SJCRH30 (cell line): ENCODE results near the gene SGTA. TPM values are rescaled to one million over a fixed set of nuclear protein-coding genes. Genes with fewer than 3 reads are reported as not detected.
"Not testable (repeated sequence)": the region's sequence is repeated elsewhere in the genome, so short reads cannot be mapped to it uniquely, and the experiment has no call there.

Experiments
- DNase-seq, 2 experiments: peaks; one replicate each; pipeline ENCODE4 v3.0.0-alpha.2; 2015 to 2020
- H3K27ac ChIP-seq: fragments of 250-450 bp; sonication (Bioruptor Pico); 2 replicates; pipeline ENCODE4 v1.5.1; 2020; ENCODE audit warnings: mild to moderate bottlenecking, moderate library complexity
- H3K27me3 ChIP-seq: fragments of 250-450 bp; sonication (Bioruptor Pico); 2 replicates; pipeline ENCODE4 v1.5.1; 2020; ENCODE audit warnings: mild to moderate bottlenecking, moderate library complexity
- H3K36me3 ChIP-seq: fragments of 250-450 bp; sonication (Bioruptor Pico); 2 replicates; pipeline ENCODE4 v1.5.1; 2020; ENCODE audit warnings: mild to moderate bottlenecking, moderate library complexity
- H3K4me1 ChIP-seq: fragments of 250-450 bp; sonication (Bioruptor Pico); 2 replicates; pipeline ENCODE4 v1.5.1; 2020; ENCODE audit warnings: mild to moderate bottlenecking, moderate library complexity
- H3K4me3 ChIP-seq: fragments of 250-450 bp; sonication (Bioruptor Pico); 2 replicates; pipeline ENCODE4 v1.5.1; 2020; ENCODE audit warnings: mild to moderate bottlenecking, moderate library complexity
- H3K9me3 ChIP-seq: fragments of 250-450 bp; sonication (Bioruptor Pico); replicated peaks from 2 replicates; pipeline ENCODE4 v1.5.1; 2020; ENCODE audit warnings: mild to moderate bottlenecking, moderate library complexity
- total RNA-seq: library from RNA; depleted of rRNA; stranded (reverse); fragments of >200 nt; shearing (Covaris generic); gene quantifications from 2 replicates; pipeline ENCODE4 v1.2.3, GENCODE V29; 2014; rRNA removed

Gene SGTA
- total RNA-seq, 1 experiment from 2014 or later = 103 TPM

DNA sequence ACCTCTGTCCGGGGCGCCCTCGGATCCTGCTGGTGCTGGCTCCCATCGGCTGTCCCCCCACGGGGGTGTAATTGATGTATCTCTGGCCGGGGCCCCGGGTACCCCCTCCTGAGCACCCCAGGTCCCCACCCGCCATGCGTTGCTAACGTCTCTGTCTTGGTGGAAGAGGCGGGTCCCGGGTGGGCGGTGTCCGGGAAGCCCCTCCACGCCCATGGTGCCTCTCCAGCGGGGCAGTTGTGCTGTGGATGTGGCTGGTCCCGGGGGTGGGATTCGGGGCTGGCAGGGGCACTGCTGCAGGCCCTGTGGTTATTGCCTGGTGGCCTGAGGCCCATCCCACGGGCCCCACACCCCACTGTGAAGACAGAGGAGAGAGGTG, 66.8 kb downstream of the SGTA start:
- H3K9me3 ChIP-seq = peaks cover 5% of the 10 kb centered on the region; the same call in 1 of the 2 replicates
- H3K27ac ChIP-seq = no peak overlapping the region
- no peaks in the 10 kb centered on the region for H3K36me3 ChIP-seq
- no peaks in the 10 kb centered on the region for H3K4me1 ChIP-seq
- H3K4me3 ChIP-seq = no peak overlapping the region
- DNase-seq = no peak
- no peaks in the 10 kb centered on the region for H3K27me3 ChIP-seq

DNA sequence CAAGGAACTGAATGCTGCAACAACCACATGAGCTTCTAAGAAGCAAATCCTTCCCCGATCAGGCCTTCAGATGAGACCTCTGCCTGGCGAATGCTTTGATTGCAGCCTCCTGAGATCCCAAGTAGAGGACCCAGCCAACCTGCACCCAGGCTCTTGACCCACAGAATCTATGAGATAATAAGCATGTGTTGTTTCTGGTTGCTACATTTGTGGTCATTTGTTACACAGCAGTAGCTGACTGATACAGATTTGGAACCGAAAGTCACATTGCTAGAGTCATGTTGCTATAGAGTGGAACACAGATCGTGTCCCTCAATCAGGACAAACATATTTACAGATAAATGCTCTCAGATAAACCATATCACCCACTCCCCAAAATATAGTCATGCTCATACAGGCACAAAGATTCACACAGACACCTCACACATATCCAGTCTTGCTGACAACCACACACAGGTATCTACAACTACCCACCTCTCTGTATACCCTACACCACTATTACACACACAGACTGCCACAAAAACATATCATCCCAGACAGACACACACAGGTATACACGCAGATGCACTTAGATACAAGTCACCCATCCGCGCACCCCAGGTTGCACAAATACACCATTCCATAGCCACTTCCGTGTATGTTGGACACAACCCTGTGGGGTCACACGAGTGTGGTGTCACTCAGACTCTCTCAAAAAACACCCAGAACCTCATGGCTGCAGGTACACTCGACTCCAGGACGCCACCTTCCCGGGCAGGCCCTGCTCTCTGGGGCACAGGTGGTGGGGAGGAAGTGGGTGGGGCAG, 67.4 kb downstream of the SGTA start:
- H3K4me1 ChIP-seq = no peaks in the 10 kb centered on the region
- no peak overlapping the region for H3K27ac ChIP-seq
- DNase-seq = no peak
- H3K27me3 ChIP-seq = no peaks in the 10 kb centered on the region
- no peaks in the 10 kb centered on the region for H3K36me3 ChIP-seq
- peaks cover 5% of the 10 kb centered on the region; the same call in 1 of the 2 replicates for H3K9me3 ChIP-seq
- no peak overlapping the region for H3K4me3 ChIP-seq

DNA sequence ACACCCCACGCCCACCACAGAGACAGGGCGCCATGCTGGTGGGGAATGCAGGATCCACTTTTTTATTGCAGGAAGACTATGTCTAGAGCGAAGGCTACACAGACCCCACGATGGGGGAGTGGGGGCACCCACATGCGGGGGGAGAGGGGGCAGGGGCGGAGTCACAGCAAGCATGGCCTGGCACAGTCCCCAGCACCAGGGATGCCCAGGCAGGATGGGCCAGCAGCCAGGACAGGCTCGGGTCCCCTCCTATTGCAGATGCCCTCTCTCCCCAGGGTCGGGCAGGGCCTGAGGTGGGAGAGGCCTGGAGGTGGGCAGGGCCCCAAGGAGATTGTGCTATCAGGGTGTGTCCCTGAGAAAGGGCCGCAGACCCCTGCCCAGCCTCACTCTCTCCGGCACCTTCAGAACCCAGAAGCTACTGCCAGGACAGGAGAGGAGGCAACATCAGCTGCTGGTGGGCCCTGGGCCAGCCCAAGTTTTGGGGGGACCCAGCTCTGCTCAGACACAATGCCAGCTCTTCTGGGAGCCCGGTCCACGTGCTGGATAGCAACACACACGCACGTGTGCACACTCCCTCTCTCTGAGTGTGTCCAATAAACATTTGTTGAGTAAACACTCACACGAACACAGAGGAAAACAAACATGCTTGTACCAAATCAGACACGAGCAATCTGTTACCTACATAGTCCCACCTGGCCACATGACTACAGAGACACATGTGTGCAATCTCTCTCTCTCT, 68.4 kb downstream of the SGTA start:
- no peaks in the 10 kb centered on the region for H3K27me3 ChIP-seq
- H3K36me3 ChIP-seq = no peaks in the 10 kb centered on the region
- H3K27ac ChIP-seq = no peak overlapping the region
- H3K4me3 ChIP-seq = no peak overlapping the region
- H3K4me1 ChIP-seq = no peaks in the 10 kb centered on the region
- no peak for DNase-seq
- H3K9me3 ChIP-seq = peaks cover 5% of the 10 kb centered on the region; the same call in 1 of the 2 replicates

DNA sequence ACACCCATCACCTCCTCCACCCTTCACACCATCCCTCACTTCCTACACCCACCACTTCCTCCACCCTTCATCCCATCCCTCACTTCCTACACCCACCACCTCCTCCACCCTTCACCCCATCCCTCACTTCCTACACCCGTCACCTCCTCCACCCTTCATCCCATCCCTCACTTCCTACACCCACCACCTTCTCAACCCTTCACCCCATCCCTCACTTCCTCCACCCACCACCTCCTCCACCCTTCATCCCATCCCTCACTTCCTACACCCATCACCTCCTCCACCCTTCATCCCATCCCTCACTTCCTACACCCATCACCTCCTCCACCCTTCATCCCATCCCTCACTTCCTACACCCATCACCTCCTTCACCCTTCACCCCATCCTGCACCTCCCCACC, 69.0 kb downstream of the SGTA start:
- not testable (repeated sequence) for H3K36me3 ChIP-seq, H3K27me3 ChIP-seq, H3K9me3 ChIP-seq

DNA sequence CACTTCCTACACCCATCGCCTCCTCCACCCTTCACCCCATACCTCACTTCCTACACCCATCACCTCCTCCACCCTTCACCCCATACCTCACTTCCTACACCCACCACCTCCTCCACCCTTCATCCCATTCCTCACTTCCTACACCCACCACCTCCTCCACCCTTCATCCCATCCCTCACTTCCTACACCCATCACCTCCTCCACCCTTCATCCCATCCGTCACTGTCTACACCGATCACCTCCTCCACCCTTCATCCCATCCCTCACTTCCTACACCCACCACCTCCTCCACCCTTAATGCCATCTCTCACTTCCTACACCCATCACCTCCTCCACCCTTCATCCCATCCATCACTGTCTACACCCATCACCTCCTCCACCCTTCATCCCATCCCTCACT, 69.9 kb downstream of the SGTA start:
- not testable (repeated sequence) for H3K4me1 ChIP-seq, H3K36me3 ChIP-seq, H3K9me3 ChIP-seq, DNase-seq, H3K27me3 ChIP-seq, H3K4me3 ChIP-seq, H3K27ac ChIP-seq

More for the DNA sequence above, 69.0 kb downstream of the SGTA start:
- not testable (repeated sequence) for DNase-seq, H3K4me3 ChIP-seq, H3K27ac ChIP-seq, H3K4me1 ChIP-seq

DNA sequence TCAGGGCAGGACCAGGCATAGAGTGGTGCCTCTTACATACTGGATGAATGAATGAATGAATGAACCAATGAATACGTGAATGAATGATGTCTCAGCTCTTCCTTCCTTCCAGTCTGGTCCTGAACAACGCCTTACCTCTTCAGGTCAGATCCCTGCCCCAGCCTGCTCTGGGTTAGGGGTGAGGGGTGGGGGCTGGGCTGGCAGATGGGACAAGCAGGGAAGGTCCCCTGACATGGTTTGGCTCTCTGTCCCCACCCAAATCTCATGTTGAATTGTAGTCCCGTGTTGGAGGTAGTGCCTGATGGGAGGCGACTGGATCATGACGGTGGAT, 71.2 kb downstream of the SGTA start:
- Histone ChIP-seq H3K27ac (no peak overlapping the region), H3K4me3 (no peak overlapping the region), H3K4me1 (no peaks in the 10 kb centered on the region), H3K9me3 (peaks cover 5% of the 10 kb centered on the region; the same call in 1 of the 2 replicates), H3K36me3 (no peaks in the 10 kb centered on the region), H3K27me3 (no peaks in the 10 kb centered on the region)
- no peak for DNase-seq

DNA sequence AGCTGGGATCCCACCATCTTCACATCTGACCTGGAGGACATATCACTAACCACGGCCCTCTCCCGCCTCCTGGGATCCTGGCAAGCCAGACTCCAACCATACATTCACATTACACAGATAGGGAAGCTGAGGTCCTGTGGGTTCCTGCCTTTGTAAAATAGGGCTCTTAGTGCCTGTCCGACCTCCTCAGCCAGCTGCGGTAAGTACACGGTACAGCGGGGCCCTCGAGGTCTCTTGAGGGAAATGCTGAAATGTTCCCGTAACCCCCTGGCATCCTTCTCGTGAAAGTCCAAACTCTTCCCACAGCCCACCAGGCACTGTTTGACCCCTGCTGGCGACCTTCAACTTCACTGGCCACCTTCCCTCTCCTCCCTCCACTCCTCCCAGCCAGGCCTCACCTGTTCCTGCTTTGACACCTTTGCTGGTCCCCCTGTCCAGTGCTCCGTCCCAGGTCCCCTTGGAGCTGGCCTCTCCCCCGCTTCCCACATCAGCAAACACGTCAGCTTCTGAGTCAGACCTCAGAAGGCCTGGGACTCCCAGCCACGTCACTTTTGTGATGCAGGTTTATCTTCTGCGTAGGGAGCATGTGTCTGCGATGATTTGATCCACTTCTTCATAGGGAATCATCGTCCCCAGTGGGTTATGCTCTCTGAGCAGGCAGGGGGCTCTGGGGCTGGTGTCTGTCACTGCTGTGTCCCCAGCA, 71.8 kb downstream of the SGTA start:
- Histone ChIP-seq H3K27ac (no peak overlapping the region), H3K9me3 (peaks cover 5% of the 10 kb centered on the region; the same call in 1 of the 2 replicates), H3K4me3 (no peak overlapping the region), H3K27me3 (no peaks in the 10 kb centered on the region), H3K4me1 (no peaks in the 10 kb centered on the region), H3K36me3 (no peaks in the 10 kb centered on the region)
- no peak for DNase-seq

DNA sequence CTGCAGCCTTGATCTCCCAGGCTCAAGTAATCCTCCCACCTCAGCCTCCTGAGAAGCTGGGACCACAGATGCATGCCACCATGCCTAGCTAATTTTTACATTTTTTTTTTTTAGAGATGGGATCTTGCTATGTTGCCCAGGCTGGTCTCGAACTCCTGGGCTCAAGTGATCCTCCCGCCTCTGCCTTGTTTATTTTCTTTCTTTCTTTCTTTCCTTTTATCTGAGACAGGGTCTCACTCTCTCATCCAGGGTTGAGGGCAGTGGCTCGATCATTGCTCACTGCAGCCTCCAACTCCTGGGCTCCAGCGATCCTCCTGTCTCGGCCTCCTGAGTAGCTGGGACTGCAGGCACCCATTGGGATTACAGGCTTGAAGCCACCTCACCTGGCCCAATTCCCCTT, 76.8 kb downstream of the SGTA start:
- H3K36me3 ChIP-seq = no peaks in the 10 kb centered on the region
- DNase-seq = no peak

More for the DNA sequence above, 76.8 kb downstream of the SGTA start:
- Histone ChIP-seq H3K4me1 (no peaks in the 10 kb centered on the region), H3K27me3 (no peaks in the 10 kb centered on the region), H3K9me3 (no peaks in the 10 kb centered on the region), H3K4me3 (no peak overlapping the region), H3K27ac (no peak overlapping the region)

Other genes with a start within 250 kb of the SGTA start
- not detected in 2 replicates for gene GNG7, start 80.6 kb downstream of the SGTA start, total RNA-seq
- gene DIRAS1, start 61.9 kb downstream of the SGTA start, total RNA-seq = not detected in 2 replicates
- 18.7 and 19.5 TPM in 2 replicates for gene SLC39A3, start 43.3 kb downstream of the SGTA start, total RNA-seq
- 114 and 119 TPM in 2 replicates for gene THOP1, start 2.2 kb upstream of the SGTA start, total RNA-seq
- gene ZNF554, start 36.6 kb upstream of the SGTA start, total RNA-seq = 1.3 and 1.6 TPM in 2 replicates
- 10.7 and 11.8 TPM in 2 replicates for gene ZNF555, start 58.2 kb upstream of the SGTA start, total RNA-seq
- 18.4 and 21.3 TPM in 2 replicates for gene ZNF556, start 84.1 kb upstream of the SGTA start, total RNA-seq
- 16.7 and 18.9 TPM in 2 replicates for gene ZNF57, start 117.7 kb upstream of the SGTA start, total RNA-seq
- 14.1 and 17.3 TPM in 2 replicates for gene ZNF77, start 161.7 kb upstream of the SGTA start, total RNA-seq
- gene TLE6, start 194.3 kb upstream of the SGTA start, total RNA-seq = 2.6 TPM in 2 replicates
- 3.7 and 4.7 TPM in 2 replicates for gene TLE2, start 246.0 kb upstream of the SGTA start, total RNA-seq